Effector CD8-positive, alpha-beta T cell (primary cell): ENCODE measurements around the gene LIN54.
"Not testable (repeated sequence)": the region's sequence is repeated elsewhere in the genome, so short reads cannot be mapped to it uniquely, and the experiment has no call there.

Experiments used
- DNase-seq: peaks from one replicate; lab custom pipeline; 2025; lab: John Stamatoyannopoulos, UW
- total RNA-seq, 4 experiments: gene quantifications; one replicate each; lab custom pipeline; 2026; lab: John Stamatoyannopoulos, UW

The LIN54 gene
- 49.9 to 76.6 (median 61.2) reads per million in 4 experiments for total RNA-seq

DNA sequence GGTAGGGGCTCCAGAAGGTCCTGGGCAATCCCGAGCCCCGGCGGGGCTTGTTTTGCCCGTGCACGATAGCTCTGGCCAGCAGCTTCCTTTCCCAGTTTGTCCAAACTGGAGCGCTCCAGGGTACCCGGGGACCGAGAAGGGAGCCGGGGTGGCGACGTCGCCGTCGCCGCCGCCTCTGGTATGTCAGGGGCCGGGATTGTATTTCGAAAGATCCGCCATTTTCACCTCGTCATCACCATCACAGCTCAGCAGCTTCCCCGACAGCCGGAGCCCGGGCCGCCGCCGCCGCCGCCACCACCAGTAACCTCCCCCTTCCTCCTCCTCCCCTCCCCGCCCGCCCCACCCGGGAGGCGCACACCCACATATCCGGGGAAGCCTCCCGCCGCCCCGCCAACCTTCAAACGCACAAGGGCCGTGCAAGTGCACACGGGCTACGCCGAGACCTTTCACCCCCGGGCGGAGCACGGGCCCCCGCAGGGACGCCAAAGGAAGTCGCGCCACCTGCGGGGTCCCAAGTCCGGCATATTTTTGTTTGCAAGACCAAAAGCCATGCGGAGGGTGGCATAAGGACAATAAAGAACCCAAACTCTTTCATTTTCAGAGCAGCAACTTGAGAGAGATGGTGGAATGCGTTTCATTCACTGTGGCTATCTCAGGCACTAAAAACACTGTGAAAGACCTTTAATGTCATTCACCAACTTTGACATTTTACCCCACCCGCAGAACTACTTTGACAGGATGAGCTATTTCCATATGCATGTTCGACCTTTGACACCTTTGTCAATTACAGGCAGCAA is at the start of gene LIN54:
Gene LIN54 (minus strand): TSS at position 302 of the 797 bp plus-strand sequence. CDS start 25,979 bp downstream, outside the sequence.
- DNase-seq = peak; percentile 76

DNA sequence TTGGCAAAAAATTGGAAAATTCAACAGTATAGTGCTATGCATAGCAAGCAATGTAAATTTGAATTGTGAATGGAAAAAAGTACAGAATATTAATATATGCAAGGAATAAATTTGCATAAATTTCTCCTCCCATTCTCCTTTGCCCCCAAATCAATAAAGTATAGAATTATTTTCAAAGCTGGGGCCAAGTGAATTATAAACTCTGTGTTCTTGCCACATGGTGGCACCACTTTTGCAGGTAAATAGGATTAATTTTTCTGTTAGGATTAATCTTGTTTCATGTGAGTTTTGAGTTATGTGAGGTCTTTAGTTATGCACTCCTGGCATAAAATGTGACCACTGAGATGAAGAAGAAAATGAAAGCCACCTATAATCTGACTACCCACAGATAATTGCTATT is 44.3 kb upstream of the LIN54 start:
- DNase-seq = no peak

DNA sequence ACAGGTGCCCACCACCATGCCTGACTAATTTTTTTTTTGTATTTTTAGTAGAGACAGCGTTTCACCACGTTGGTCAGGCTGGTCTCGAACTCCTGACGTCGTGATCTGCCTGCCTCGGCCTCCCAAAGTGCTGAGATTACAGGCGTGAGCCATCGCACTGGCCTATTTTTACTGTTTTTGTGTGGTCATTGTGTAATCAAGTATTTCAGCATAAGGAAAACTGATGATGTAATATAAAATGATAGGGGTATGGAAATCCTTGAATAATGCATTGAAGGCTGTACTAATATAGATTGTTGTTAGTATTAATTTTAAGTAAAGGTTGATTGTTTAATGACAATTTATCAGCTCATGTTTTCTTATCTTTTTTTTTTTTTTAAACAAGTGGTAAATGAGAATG is 38.2 kb upstream of the LIN54 start:
- not testable (repeated sequence) for DNase-seq

DNA sequence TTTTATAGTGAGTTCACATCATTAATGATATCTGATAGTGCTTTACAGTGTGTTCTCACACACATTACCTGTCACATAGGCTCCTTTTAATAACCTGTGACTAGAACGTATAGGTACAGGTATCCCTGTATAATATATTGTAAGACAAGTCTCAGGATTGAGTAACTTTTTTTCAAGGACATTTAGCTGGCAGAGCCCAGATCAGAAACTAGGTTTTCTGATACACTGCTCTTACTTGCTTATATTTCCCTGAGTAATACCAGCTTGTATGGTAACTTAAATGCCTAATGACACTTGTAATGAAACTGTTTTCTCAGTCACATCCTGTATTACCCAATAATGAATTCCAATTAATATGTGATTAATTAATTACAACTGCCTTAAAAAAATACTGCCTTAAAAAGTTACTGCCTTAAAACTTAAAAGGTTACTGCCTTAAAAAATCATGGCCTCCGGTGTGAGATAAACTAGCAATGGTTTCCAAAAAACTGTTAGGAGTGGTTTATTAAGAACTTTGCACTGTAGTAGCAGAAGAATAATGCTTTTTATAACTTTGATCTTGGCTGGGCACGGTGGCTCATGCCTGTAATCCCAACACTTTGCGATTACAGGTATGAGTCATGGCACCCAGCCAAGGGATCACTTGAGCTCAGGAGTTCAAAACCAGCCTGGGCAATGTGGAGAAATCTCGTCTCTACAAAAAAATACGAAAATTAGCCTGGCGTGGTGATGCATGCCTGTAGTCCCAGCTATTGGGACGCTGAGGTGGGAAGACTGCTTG is 36.3 kb upstream of the LIN54 start:
- no peak for DNase-seq

DNA sequence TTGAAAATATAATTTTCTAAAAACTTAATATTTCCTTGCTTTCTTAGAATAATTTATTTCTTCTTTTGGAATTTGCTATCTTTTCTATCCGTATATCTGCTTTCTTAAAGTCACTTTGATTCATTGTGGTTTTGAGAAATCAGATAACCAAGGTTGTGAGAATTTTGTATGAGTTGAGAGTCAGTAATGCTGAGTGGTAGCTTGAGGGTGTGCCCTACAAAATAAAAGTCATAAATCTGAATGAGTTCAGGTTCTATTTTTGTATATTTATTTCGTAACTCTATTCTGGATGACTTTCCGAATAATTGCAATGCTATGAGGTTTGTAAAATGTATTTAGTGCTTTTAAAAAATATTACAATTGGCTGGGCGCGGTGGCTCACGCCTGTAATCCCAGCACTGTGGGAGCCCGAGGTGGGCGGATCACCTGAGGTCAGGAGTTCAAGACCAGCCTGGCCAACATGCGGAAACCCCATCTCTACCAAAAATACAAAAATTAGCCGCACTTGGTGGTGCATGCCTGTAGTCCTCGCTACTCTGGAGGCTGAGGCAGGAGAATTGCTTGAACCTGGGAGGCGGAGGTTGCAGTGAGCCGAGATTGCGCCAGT is 33.3 kb upstream of the LIN54 start:
- DNase-seq = no peak

DNA sequence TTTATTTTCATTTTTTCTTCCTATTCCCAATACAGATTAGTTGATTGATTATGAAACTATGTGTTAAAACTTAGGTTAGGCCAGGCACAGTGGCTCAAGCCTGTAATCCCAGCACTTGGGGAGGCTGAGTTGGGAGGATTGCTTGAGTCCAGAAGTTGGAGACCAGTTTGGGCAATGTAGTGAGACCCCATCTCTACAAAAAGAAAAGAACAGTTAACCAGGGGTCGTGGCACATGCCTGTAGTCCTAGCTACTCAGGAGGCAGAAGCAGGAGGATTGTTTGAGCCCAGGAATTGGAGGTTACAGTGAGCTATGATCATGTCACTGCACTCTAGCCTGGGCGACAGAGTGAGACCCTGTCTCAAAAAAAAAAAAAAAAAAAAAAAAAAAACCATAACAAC is 32.5 kb upstream of the LIN54 start:
- not testable (repeated sequence) for DNase-seq

DNA sequence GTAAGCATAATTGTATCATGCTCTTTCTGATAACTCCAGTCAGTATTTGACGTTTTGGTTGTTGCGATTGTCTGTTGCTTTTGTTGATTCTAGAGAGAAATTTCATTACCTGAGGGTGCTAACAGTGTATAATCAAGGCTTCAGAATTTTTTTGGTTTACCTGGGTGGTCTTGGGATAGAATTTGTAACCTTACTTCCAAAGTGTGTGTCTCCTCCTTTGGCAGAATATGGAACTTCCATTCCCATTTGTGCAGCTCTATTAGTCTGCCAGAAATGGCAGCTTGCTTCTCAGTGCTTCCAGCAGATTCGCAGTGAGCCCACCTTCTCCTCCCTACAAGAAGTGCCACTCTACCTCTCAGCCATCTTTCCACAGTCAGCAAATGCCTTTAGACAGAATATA is 29.6 kb upstream of the LIN54 start:
- DNase-seq = no peak

DNA sequence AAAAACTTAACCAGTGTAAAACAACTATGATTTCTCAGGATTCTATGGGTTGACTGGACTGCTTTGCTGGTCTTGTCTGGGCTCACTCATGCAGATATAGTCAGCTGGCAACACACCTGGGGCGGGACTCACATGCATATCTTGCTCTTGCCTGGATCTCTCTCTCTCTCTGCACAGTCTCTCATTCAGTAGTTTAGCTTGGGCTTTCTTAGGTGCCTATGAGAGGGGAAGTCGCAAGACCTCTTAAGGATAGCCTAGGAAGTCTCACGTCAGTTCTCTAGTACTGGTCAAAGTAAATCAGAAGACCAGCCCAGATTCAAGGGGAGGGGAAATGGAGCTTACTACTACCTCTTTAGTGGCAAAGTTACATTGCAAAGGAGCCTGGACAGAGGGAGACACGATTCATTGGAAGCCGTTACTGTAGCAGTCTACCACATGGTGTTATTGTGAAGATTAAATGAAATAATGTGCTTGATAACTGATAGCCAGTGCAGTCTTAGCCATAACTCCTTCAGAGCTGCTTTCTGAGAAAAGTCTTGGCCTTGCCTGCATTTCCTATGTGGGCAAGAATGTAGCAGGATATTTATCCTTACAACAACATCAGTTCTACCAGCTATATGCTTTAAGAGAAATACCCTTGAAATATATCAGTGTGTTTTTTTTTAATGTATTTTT is 26.5 kb upstream of the LIN54 start:
- DNase-seq = no peak

DNA sequence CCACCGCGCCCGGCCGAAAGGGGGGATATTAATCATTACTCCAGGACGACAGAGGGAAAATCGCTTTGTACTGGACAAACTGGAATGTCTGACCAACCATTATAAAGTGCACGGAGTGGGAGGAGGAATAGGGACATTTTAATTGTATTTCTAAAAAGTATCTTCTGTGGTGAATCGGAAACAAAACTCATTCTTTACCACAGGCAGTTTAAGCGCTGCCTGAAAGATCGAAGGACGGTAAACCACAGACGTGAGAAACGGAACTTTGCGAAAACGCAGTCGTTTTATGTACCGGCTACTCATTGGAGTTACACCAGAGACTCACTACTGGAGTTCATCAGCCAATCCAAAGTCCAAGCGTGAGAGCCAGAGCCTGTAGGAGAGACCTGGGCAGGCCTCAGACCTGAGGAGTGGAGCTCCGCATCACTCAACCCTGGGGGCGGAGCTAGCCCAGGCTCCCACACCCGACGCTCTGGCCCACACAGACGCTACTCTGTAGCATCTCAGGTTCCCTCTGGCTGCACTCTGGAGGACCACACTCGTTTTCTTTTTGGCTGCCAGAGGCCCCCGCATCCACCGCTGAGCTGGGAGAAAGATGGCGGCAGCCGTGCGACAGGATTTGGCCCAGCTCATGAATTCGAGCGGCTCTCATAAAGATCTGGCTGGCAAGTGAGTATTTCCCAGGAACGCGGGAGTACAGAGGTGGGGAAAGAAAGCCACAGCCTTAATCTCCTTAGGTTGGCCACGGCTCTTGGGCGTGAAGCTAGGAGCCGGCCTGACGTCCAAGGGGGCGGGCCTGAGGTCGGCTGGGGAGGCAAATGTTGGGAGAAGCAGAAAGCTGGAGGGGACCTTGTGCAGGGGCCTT is 24.2 kb upstream of the LIN54 start, which contains the start of gene COPS4:
Gene COPS4 (plus strand): TSS at position 554 of the 865 bp plus-strand sequence. CDS start 42 bp downstream, at position 596.
- DNase-seq = peak; percentile 87

DNA sequence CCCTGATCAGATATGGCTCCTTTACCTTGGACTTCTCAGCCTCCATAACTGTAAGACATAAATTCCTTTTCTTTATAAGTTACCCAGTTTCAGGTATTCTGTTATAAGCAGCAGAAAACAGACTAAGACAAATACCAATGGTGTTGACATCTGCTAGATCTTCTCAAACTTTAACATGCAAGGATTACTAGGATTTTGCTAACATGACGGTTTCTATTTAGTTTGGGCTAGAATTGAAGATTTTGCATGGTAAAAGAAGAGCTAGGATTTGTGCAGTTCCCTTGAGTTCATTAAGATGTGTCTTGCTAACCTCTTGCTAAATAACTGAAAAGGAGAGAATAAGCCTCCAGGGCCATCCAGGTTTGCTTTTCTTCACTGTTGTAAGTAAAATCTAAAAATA is 19.1 kb upstream of the LIN54 start:
- DNase-seq = no peak

DNA sequence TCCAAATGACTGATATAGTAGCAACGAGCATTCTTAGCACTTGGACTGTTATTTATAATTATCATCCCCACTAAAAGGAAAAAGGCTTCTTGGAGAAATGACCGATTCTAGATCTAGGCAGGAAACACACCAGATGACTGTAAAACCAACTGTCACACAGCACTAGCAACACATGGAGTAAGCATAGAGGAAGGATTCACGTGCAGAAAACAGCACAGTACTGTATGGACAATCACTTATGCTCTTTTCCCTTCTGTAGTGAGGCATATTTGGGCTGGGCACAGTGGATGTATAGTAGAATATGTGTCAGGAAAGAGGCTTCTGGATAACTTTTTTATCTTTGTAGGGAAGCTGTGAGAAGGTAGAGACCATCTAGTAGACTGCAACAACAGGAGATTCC is 18.4 kb upstream of the LIN54 start:
- no peak for DNase-seq

DNA sequence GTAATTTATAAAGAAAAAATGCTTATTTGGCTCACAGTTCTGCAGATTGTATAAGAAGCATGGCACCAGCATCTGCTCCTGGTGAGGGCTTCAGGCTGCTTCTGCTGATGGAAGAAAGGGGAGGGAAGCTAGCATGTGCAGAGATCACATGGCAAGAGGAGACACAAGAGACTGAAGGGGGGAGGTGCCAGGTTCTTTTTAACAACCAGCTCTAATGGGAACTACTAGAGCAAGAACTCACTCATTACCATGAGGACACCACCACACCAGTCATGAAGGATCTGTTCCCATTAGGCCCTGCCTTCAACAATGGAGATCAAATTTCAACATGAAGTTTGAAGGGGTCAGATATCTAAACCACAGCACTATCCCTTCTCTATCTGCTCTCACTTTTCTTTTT is 14.9 kb upstream of the LIN54 start:
- no peak for DNase-seq

DNA sequence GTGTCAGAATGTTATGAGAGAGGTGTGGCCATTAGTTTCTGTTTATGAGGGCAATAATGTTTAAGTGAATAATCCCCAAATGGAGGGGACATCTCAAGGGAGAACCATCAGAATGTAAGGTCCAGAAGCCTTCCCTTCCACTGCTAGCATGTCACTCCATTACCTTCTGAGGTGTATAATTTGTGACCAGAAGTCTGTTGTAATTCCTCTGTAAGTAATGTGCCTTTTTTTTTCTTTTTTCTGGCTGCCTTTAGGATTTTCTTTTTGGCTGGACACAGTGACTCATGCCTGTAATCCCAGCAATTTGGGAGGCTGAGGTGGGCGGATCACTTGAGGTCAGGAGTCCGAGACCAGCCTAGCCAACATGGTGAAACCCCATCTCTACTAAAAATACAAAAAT is 13.6 kb upstream of the LIN54 start:
- DNase-seq = no peak

DNA sequence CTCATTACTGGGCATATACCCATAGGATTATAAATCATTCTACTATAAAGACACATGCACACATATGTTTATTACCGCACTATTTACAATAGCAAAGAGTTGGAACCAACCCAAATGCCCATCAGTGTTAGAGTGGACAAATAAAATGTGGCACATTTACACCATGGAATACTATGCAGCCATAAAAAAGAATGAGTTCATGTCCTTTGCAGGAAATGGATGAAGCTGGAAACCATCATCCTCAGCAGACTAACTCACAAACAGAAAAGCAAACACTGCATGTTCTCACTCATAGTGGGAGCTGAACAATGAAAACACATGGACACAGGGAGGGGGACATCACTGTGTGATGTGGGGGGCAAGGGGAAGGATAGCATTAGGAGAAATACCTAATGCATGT is 13.0 kb upstream of the LIN54 start:
- DNase-seq = not testable (repeated sequence)

DNA sequence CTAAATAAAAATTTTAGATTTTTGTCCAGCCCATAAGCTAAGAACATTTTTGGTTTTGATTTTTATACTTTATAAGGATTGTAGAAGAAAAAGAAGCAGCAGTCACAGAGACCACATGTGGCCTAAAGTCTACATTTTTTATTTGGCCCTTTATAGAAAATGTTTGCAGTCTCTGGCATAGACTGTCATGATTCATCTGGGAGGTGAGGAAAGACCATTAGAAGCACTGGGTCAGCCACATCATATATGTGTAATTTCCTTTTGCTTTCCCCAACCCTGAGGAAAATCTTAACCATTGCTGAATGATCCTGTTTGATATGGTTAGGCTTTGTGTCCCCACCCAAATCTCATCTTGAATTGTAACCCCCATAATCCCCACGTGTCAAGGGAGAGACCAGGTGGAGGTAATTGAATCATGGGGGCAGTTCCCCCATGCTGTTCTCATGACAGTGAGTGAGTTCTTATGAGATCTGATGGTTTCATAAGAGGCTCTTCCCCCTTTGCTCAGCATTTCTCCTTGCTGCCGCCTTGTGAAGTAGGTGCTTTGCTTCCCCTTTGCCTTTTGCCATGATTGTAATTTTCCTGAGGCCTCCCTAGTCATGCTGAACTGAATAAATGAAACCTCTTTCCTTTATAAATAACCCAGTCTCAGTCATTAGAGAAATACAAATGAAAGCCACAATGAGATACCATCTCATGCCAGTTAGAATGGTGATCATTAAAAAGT is 12.3 kb upstream of the LIN54 start:
- no peak for DNase-seq

DNA sequence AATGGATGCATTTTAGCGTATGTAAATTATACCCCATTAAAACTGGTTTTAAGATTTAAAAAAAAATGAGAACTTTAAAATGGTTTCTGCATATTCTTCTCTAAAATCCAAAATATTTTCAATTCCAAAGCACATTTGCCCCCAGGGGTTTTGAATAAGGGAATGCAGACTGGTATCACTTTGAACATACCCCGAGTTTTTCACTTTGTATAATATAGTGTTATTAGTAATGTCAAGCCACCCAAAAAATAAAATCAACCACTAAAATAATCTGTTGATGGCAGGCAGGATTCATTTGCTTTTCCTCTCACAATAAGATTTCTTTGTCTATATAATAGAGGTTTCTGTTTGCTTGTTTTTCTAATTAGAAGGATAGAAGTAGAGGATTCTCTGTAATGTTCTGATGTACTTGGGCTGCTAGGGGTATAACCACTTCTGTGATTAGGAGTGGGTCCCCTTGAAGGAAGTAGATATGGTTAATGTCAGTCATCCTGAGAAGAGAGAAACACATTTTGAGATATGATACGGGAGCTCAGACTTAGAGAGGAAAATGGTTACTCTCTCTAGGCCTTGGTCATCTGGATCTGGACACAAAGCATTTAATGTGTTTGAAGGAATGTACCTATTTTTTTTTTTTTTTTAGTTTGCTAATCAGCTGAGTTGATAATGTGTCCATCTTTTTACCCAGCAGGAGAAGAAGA is 9.3 kb upstream of the LIN54 start:
- no peak for DNase-seq

DNA sequence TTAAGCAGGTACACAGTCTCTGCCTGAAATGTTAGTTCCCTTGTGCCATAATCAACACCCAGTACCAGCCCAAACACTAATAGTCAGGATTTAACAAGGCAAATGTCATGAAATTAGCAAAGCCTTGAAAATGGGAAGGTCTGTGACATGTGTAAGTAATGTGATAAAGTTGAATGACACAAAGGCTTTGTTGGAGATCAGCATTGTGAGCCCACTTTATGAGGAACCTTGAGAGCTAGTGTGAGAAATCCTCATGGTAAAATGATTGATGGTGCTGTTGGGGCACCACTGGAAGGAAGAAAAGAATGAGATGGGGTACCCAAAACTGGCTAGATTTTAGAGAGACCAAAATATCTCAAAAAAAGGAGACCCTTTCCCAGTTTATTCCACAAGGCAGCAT is 3.3 kb upstream of the LIN54 start:
- no peak for DNase-seq

DNA sequence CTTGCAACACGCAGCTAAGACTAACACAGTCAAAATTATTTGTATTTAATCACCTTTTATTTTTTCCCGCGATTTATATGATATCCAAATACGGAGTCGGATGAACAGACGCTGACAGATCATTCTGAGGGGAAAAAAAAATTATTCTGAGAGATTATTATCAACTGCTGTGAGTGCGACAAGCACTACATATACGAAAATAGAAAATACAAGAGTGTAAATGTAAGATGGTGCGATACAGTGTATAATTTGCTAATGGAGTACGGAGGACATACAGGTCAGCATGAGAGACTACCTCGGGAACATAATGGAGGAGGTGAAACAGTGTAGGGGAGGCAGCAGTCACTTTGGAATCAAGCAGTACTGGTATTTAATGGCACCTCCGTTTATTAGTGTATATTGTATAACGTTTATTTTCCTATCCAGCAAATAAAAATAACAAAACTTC is 2.8 kb upstream of the LIN54 start:
- DNase-seq = no peak

DNA sequence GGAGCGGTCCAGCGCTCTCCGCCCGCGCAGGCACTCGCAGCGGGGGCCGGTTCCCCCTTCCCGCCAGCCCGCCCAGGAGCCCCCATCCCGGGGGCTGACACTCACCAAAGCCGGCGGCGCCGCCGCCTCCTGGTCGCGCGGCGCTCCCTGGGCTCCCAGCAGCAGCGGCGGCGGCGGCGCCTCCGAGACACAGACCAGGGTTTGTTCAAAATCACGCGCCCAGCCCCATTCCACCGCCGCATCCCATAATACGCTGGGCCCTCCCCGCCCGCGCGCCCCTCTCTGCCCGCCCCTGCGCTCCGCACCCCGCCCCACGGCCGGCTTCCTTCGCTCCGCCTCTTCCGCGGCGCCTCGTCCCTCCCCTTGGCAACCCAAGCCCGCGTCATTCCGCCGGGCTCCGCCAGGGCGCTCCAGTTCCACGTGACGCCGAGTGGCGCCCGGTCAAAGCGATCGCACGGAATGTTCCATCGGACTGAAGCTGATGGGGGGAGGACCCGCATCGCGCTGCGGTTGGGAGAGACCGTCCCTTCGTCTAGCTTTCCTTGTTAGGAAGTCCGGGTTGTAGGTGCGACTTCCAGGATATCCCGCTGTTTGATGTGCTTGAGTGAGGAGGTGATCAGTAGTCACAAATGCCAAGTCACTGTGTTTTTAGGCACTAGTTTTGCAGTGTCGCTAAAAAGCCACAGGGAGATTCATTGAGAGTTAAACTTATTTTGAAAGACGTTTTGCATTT is 2.2 kb upstream of the LIN54 start:
- peak; percentile 94 for DNase-seq
